Measurements from ENCODE around the gene MTURN. TPM values are rescaled to one million over a fixed set of nuclear protein-coding genes. Genes with fewer than 3 reads are reported as not detected.

Gene MTURN
- total RNA-seq, 2 experiments from 2014 or later: 38.4 to 38.9 TPM

GRCh38 chr7:30146127-30146612 is 11.4 kb downstream of the MTURN start:
- H3K36me3 Mint-ChIP-seq (ENCODE audit: low read depth): no peaks in the 10 kb centered on the region
- Histone ChIP-seq H3K27me3 (ENCODE audit: control insufficient read depth in 1 of 2, insufficient read depth in 2 of 2, low read length in 2 of 2) (no peaks in the 10 kb centered on the region), H3K4me3 (ENCODE audit: low read length) (no peak overlapping the region), H3K4me1 (ENCODE audit: insufficient read depth, low read length) (peaks cover 15% of the 10 kb centered on the region), H3K36me3 (ENCODE audit: insufficient read depth, low read length) (no peaks in the 10 kb centered on the region), H3K9me3 (ENCODE audit: control insufficient read depth in 1 of 2, insufficient read depth in 1 of 2, low read length in 2 of 2) (no peaks in the 10 kb centered on the region), H3K27ac (ENCODE audit: low read depth in 1 of 2, low read length in 2 of 2) (no peak overlapping the region)
- no peaks in the 10 kb centered on the region for H3K9me3 Mint-ChIP-seq
- POLR2A ChIA-PET: interaction anchor here (0.6 kb wide), 1 partner anchor 12 kb away, joined by 3 read pairs; no protein-coding TSS in a partner anchor
- H3K27me3 Mint-ChIP-seq: no peaks in the 10 kb centered on the region
- peaks cover 8% of the 10 kb centered on the region for H3K4me1 Mint-ChIP-seq (ENCODE audit: low read depth)
- DNase-seq: peak in 3 of 14 experiments; percentile 24 to 39 (median 25)
- no peak overlapping the region for H3K4me3 Mint-ChIP-seq
- no peak for ATAC-seq (ENCODE audit: poor library complexity)
- CTCF ChIA-PET: no interaction called here
- intact Hi-C loops (cut with DNase I, micrococcal nuclease): no loop called here
- no peak overlapping the region for H3K27ac Mint-ChIP-seq
- TF ChIP-seq, protein P1, sequence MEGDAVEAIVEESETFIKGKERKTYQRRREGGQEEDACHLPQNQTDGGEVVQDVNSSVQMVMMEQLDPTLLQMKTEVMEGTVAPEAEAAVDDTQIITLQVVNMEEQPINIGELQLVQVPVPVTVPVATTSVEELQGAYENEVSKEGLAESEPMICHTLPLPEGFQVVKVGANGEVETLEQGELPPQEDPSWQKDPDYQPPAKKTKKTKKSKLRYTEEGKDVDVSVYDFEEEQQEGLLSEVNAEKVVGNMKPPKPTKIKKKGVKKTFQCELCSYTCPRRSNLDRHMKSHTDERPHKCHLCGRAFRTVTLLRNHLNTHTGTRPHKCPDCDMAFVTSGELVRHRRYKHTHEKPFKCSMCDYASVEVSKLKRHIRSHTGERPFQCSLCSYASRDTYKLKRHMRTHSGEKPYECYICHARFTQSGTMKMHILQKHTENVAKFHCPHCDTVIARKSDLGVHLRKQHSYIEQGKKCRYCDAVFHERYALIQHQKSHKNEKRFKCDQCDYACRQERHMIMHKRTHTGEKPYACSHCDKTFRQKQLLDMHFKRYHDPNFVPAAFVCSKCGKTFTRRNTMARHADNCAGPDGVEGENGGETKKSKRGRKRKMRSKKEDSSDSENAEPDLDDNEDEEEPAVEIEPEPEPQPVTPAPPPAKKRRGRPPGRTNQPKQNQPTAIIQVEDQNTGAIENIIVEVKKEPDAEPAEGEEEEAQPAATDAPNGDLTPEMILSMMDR (IDR thresholded peaks at IDR 0.05): no peak

GRCh38 chr7:30147223-30147622 is 12.4 kb downstream of the MTURN start:
- DNase-seq: no peak
- no peaks in the 10 kb centered on the region for H3K27me3 Mint-ChIP-seq
- TF ChIP-seq, protein P1 (IDR thresholded peaks at IDR 0.05): no peak
- H3K9me3 Mint-ChIP-seq: no peaks in the 10 kb centered on the region
- Histone ChIP-seq H3K36me3 (ENCODE audit: insufficient read depth, low read length) (no peaks in the 10 kb centered on the region), H3K4me3 (ENCODE audit: low read length) (no peak overlapping the region), H3K27ac (ENCODE audit: low read depth in 1 of 2, low read length in 2 of 2) (no peak overlapping the region), H3K27me3 (ENCODE audit: control insufficient read depth in 1 of 2, insufficient read depth in 2 of 2, low read length in 2 of 2) (no peaks in the 10 kb centered on the region), H3K9me3 (ENCODE audit: control insufficient read depth in 1 of 2, insufficient read depth in 1 of 2, low read length in 2 of 2) (no peaks in the 10 kb centered on the region), H3K4me1 (ENCODE audit: insufficient read depth, low read length) (peaks cover 15% of the 10 kb centered on the region)
- H3K4me3 Mint-ChIP-seq: no peak overlapping the region
- intact Hi-C loops (cut with DNase I, micrococcal nuclease): no loop called here
- no peak for ATAC-seq (ENCODE audit: poor library complexity)
- H3K4me1 Mint-ChIP-seq (ENCODE audit: low read depth): peaks cover 8% of the 10 kb centered on the region
- no peak overlapping the region for H3K27ac Mint-ChIP-seq
- H3K36me3 Mint-ChIP-seq (ENCODE audit: low read depth): no peaks in the 10 kb centered on the region
- CTCF ChIA-PET: no interaction called here
- POLR2A ChIA-PET: no interaction called here

DNA sequence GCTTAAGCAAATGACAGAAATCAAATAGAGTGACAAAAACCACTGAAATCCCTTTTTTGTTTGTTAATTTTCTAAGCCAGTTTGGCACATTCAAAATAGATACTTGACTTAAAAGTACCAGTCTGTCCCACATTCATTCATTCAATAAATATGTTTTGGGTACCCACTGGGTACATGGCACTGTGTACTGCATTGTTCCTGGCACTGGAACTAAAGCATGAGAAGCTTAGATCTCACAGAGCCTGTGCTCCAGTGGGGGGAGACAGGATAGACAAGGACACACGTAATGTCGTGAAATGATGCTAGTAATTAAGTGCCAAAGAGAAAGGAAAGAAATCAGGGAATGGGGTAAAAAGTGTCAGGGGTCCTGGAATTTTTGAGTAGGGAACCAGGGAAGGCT is 13.0 kb downstream of the MTURN start:
- Histone ChIP-seq H3K27me3 (ENCODE audit: control insufficient read depth in 1 of 2, insufficient read depth in 2 of 2, low read length in 2 of 2) (no peaks in the 10 kb centered on the region), H3K4me1 (ENCODE audit: insufficient read depth, low read length) (peaks cover 15% of the 10 kb centered on the region), H3K9me3 (ENCODE audit: control insufficient read depth in 1 of 2, insufficient read depth in 1 of 2, low read length in 2 of 2) (no peaks in the 10 kb centered on the region), H3K27ac (ENCODE audit: low read depth in 1 of 2, low read length in 2 of 2) (no peak overlapping the region), H3K36me3 (ENCODE audit: insufficient read depth, low read length) (peaks cover 4% of the 10 kb centered on the region), H3K4me3 (ENCODE audit: low read length) (no peak overlapping the region)
- intact Hi-C loops (cut with DNase I, micrococcal nuclease): no loop called here
- Mint-ChIP-seq H3K4me3 (no peak overlapping the region), H3K27ac (no peak overlapping the region), H3K9me3 (no peaks in the 10 kb centered on the region), H3K27me3 (no peaks in the 10 kb centered on the region), H3K4me1 (ENCODE audit: low read depth) (peaks cover 8% of the 10 kb centered on the region), H3K36me3 (ENCODE audit: low read depth) (no peaks in the 10 kb centered on the region)
- TF ChIP-seq, protein P1 (IDR thresholded peaks at IDR 0.05): no peak
- ChIA-PET CTCF (no interaction called here), POLR2A (no interaction called here)
- ATAC-seq (ENCODE audit: poor library complexity) (no peak), DNase-seq (no peak)

Data from CD4-positive, alpha-beta T cell (primary cell).